Lower leg skin (tissue), 3 donors: Measurements from ENCODE around the gene NOD2.

Source experiments
- POLR2A ChIP-seq, 2 donors: fragments of 450-650 bp; IDR thresholded peaks; one replicate each; pipeline ENCODE4 v1.6.1; 2016 to 2017; ENCODE audit warnings: antibody characterized with exemption in 2 of 2, mild to moderate bottlenecking in 1 of 2, moderate library complexity in 1 of 2
- TF ChIP-seq, protein P1 (sequence below), 3 donors: fragments of 450-650 bp; IDR thresholded peaks; one replicate each; pipeline ENCODE4 v1.5.1; 2016; ENCODE audit warnings: antibody characterized with exemption in 3 of 3, mild to moderate bottlenecking in 3 of 3, moderate library complexity in 2 of 3

GRCh38 chr16:50774405-50774804, 81.0 kb downstream of the NOD2 start:
- TF ChIP-seq, protein P1, sequence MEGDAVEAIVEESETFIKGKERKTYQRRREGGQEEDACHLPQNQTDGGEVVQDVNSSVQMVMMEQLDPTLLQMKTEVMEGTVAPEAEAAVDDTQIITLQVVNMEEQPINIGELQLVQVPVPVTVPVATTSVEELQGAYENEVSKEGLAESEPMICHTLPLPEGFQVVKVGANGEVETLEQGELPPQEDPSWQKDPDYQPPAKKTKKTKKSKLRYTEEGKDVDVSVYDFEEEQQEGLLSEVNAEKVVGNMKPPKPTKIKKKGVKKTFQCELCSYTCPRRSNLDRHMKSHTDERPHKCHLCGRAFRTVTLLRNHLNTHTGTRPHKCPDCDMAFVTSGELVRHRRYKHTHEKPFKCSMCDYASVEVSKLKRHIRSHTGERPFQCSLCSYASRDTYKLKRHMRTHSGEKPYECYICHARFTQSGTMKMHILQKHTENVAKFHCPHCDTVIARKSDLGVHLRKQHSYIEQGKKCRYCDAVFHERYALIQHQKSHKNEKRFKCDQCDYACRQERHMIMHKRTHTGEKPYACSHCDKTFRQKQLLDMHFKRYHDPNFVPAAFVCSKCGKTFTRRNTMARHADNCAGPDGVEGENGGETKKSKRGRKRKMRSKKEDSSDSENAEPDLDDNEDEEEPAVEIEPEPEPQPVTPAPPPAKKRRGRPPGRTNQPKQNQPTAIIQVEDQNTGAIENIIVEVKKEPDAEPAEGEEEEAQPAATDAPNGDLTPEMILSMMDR (IDR thresholded peaks at IDR 0.05) = no peak
- TF ChIP-seq POLR2A (IDR thresholded peaks at IDR 0.05) = no peak
